NCI-H524 (cell line): ENCODE data around the gene DNMT1.

ENCODE experiments used
- DNase-seq, 2 experiments: peaks; one replicate each; lab custom pipeline; 2025; lab: John Stamatoyannopoulos, UW

DNMT1 gene

GRCh38 chr19:10093295-10094186, 101.2 kb downstream of the DNMT1 start:
- no peak for DNase-seq

DNA sequence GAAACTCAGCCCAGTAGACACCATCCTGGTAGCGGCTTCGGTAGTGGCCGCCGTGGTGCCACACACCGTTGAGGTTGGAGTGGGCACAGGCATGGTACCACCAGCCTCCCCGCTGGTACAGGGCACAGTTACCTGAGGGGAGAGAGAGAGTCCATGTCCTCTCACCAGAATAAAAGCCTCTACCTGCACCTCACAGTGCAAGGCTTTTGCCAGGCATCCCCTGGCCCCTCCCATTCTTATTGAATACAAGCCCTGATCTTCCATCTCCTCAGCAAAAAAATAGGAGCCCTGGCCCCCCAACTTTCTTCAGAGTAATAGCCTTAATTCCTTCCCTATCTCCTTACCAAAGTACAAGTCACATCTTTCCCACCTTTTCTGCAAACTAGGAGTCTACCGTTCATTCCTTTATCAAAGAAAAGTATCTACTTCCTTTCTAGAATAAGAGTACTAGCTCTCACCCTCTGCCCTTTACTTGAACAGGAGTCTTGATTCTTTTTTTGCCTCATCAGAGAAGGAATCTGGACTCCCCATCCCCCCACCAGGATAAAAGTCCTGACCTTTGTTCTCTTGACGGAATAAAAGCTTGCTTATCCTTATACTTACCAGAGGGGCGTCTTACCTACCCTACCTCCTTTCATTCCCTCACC, 102.0 kb downstream of the DNMT1 start:
- DNase-seq, result no peak

GRCh38 chr19:10091895-10092641, 102.7 kb downstream of the DNMT1 start:
- DNase-seq, result no peak

GRCh38 chr19:10091370-10091687, 103.4 kb downstream of the DNMT1 start:
- DNase-seq, result no peak

GRCh38 chr19:10089801-10090375, 104.9 kb downstream of the DNMT1 start:
- no peak for DNase-seq

- DNase-seq, result no peak
These were observed 105.7 kb downstream of the DNMT1 start for GRCh38 chr19:10088949-10089554.

DNA sequence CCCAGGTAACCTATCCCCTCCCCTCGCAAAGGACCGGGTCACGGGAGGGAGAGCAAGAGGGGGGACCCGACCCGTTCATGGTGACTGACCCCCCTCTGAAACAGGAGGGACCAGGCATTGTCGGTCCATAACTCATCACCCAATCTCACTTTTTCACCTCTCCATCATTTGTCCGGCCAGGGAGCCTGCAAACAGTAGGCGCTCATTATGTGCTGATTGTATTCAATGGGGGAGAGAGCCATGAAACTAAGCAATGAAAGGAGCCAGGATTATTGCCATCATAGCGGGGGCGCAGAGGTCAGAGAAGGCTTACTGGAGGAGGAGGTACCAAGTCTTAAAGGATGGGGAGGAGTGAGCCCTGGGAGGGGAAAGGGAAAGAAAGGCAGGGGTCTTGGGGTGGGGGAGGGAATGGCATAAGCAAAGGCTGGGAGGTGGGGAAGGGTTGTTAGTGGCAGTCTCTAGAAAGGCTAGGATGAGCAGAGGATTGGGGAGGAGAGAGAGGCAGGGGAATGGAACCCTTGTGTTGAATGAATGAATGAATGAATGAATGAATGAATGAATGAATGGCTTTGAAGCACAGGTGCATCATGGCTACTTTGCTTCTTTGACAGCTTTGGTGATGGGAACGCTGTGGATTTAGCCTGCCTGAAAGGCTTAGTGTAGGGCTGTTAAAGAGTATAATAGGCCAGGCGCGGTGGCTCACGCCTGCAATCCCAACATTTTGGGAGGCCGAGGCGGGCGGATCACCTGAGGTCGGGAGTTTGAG, 107.3 kb downstream of the DNMT1 start:
- no peak for DNase-seq

DNA sequence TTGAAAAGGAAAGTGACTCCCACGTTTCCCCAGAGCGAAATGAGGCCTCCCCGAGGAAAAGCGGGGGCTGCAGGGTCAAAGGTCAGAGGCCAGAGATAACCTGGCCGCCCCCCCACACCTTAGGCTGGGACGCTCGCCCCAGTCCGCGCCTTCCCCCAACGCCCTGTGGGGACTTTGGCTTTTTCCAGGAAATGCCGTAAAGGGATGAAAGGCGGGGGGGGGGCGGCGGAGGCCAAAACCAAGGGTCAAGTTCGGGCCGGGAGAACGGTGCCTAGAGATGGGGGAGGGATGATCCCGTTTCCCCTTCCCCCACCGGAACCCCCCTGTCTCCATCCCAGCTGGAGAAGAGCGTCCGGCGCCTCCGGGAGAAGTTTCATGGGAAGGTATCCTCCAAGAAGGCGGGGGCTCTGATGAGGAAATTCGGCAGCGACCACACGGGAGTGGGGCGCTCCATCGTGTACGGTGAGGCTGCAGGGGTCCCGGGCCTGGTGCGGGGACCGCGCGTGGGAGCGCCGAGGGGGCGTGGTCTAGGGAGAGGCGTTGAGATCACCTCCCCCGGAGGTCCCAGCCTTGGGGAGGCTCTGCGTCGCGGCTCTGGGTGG, 108.1 kb downstream of the DNMT1 start:
- DNase-seq, result no peak

DNA sequence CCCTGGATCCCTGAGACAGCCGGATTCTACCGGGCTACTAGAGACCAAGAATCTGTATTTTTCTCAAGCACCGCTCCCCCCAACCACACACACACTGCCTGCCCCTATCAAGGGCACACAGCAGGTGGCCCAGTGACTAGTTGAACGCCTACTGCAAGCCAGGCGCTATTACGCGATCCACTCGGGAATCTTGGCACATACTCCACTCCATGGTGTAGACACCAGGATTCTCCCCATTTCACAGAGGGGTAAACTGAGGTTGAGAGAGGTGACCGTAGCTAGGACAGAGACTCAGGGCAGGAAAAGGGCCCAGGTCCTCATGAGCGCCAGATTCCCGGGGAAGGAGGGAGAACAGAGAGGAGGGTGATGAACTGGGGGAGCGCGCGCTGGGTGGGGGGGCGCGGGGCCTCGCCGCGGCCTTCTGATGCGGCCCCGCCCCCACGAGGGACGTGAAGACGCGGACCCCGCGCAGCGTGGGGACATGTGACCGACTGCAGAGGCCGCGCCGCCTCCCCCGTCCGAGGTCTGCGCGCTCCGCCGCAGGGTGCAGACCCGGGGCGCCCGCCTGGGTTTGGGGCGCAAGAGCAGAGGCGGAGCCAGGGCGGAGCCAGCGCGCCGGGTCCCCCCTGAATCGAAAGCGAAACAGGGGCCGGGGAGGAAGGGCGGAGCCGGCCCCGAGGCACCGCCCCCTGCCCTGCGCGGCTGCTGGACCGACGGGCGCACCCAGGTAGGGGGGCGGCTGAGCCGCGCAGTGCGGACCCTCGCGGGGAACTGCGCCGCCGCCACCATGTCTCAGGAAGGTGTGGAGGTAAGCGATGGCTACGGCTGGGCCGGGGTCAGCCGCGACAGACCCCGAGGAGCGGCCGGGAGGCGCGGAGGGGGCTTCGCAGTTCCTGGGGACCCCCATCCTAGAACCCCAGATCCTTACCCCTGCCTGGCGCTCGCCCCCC, 108.8 kb downstream of the DNMT1 start, which contains the start of gene SHFL:
Gene SHFL, plus strand, starts transcription at position 677 of the 950 bp plus-strand sequence. Its CDS starts 111 bp downstream, at position 788.
- no peak for DNase-seq

- DNase-seq, result no peak
These were observed 110.0 kb downstream of the DNMT1 start for GRCh38 chr19:10084803-10085202.

- no peak for DNase-seq
These were observed 110.8 kb downstream of the DNMT1 start for GRCh38 chr19:10083911-10084310.
